Stimulated activated CD8-positive, alpha-beta memory T cell treated with anti-CD3 and anti-CD28 coated beads, Interleukin-4, amount 100 ng/mL, for 24 hours (primary cell): ENCODE measurements around the gene RNF44.

ENCODE experiments used
- DNase-seq: peaks from one replicate; pipeline ENCODE4 v3.0.0-alpha.2; 2020; ENCODE audit warnings: low read depth

RNF44 gene

GRCh38 chr5:176536902-176537553 is at the start of gene RNF44:
Gene RNF44, minus strand, starts transcription at chr5:176537402. Its CDS starts 4,930 bp downstream, at chr5:176532472.
- DNase-seq = peak; percentile 99

DNA sequence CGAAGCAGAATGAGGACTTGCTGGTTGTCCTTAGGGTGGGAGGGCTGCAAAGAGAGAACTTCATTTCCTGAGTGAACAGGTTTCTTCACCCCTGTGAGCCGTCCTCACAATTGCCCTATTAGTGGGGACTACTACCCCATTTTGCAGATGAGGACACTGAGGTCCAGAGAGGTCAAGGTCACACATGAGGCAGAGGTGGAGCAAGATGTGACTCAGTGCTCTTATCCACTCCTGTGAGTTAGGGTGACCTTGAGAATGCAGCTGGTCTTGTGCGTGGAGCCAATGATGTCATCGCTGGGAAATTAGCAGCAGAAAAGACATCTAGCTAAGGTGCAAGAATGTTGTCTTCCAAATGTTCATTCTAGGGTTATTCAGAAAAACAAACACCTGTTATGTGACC is 45.9 kb upstream of the RNF44 start:
- DNase-seq = no peak

- no peak for DNase-seq
Measured at GRCh38 chr5:176581361-176581760, 44.2 kb upstream of the RNF44 start.

- no peak for DNase-seq
Measured at GRCh38 chr5:176579323-176579722, 42.1 kb upstream of the RNF44 start.

DNA sequence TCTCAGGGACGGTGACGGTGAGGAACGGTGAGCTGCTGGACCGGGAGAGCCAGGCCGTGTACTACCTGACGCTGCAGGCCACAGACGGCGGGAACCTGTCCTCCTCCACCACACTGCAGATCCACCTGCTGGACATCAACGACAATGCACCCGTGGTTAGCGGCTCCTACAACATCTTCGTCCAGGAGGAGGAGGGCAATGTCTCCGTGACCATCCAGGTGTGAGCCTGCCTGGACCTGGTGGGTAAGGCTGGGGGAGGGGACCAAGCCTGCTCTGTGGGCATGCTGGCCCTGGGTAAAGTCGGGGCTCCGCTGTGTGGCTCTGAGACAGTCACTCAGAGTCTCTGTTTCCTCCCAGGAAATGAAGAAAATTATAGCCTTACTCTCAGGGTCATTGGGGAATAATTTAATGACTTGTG is 41.2 kb upstream of the RNF44 start:
- DNase-seq = no peak

DNA sequence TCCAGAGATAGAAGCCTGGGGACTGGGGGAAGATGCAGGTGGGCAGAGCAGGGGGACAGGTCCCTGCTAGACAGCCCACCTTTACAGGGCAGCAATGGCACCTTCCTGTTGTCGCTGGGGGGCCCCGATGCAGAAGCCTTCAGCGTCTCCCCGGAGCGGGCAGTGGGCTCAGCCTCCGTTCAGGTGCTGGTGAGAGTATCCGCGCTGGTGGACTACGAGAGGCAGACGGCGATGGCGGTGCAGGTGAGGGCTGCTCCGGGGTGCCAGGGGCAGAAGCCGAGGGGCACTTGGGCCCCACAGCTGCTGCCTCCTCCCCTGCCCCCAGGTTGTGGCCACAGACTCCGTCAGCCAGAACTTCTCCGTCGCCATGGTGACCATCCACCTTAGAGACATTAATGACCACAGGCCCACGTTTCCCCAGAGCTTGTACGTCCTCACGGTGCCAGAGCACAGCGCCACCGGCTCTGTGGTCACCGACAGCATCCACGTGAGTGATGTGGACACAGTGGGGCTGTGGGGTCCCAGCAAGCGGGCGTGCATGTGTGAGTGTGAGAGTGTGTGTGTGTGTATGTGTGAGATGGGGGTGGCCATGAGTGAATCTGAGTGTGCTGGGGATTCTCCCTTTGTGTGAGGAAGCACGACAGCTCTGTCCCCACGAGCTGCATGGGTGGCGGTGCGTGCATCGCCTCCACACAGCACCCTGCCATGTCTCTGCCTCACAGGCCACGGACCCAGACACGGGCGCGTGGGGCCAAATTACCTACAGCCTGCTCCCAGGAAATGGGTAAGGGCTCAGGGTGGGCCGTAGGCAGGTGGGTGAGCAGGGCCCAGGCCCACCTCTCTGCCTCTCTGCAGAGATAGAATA is 40.3 kb upstream of the RNF44 start:
- no peak for DNase-seq

- no peak for DNase-seq
Measured at GRCh38 chr5:176575488-176576422, 38.6 kb upstream of the RNF44 start.

GRCh38 chr5:176575066-176575465 is 37.9 kb upstream of the RNF44 start:
- no peak for DNase-seq

- no peak for DNase-seq
Measured at GRCh38 chr5:176574297-176574591, 37.0 kb upstream of the RNF44 start.

DNA sequence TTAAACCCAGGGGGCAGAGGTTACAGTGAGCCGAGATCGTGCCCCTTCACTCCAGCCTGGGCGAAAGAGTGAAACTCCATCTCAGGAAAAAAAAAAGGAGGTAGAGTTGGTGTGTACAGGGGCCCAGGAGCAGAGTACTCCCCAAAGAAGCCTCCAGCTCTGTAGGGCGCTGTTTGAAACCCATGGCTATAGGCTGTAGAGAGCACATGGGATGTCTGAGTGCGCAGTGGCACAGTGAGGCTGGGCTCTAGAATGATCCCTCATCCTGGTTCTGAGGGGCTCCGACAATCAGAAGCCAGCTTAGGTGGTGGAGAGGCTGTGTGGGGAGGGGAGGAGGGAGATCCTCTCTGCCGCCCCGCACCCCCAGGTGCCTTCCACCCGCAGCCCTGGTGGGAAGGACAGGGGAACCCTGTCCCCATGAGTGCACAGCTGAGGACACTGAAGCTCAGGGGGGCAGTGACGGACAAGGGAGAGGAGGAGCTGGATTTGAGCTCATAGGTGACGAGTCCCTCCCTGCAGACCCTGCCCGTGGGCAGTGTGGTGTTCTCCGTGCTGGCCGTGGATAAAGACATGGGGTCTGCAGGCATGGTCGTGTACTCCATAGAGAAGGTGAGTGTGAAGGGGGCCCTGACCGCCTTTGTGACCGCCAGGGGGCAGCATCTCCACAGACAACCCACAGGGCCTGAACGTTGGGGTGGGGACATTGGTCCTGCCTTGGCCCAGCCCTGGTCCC is 36.5 kb upstream of the RNF44 start:
- peak; percentile 70 for DNase-seq

- no peak for DNase-seq
Measured at GRCh38 chr5:176570044-176570443, 32.8 kb upstream of the RNF44 start.

GRCh38 chr5:176568657-176569056 is 31.5 kb upstream of the RNF44 start:
- no peak for DNase-seq

DNA sequence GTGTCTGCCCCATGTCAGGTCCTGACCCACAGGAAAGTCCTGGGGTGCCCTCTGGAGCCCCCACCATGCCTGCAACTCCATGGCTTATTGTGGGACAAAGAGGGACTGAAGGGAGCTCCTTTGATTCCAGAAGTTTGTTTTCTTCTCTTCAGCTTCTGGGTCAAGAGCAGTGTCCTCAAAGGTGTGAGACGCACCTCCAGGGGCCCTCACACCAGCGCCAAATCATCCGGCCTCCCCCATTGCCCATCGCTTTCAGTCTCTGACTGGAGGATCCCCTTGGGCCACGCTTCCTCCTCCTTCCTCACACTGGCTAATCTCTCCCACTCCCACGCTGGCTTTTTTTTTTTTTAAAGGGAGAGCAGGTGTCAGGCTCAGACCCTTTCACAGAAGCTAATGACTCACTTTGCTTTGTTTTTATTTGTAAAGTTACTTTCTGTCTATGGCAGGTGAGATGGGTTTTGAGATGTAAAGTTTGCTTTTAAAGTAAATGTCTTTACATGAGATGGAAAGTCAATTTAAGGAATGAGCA is 28.6 kb upstream of the RNF44 start:
- DNase-seq = no peak

DNA sequence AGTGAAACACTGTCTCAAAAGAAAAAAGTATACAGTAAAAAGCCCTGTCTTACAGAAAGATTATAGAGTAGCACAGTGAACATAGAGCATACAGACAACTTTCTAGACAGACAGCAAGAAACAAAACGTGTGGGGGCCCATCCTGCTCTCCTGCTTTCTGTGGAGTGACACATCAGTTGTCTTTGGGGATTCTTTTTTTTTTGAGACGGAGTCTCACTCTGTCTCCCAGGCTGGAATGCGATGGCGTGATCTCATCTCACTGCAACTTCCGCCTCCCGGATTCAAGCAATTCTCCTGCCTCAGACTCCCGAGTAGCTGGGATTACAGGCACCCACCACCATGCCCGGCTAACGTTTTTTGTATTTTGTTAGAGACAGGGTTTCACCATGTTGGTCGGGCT is 26.8 kb upstream of the RNF44 start:
- DNase-seq = no peak

GRCh38 chr5:176562189-176562588 is 25.0 kb upstream of the RNF44 start:
- no peak for DNase-seq

GRCh38 chr5:176561259-176561658 is 24.1 kb upstream of the RNF44 start:
- no peak for DNase-seq

- no peak for DNase-seq
Measured at GRCh38 chr5:176560364-176560763, 23.2 kb upstream of the RNF44 start.

DNA sequence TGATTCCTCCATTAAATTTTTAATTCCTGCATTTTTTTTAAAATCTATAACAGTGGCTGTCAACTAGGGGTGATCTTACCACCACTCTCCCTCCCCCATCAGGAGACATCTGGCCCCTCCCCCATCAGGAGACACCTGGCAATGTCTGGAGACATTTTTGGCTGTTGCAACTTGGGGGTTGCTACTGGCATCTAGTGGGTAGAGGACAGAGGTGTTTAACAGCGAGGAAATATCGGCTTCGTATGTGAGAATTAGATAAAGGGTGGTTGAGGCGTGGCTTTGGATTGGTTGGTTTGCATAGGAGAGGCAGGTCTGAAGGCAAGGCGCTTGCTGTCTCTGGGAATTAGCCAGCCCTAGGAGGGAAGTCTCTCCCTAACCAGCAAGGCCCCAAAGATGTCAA is 22.5 kb upstream of the RNF44 start:
- DNase-seq = no peak

- DNase-seq = no peak
Measured at GRCh38 chr5:176557846-176558245, 20.6 kb upstream of the RNF44 start.

DNA sequence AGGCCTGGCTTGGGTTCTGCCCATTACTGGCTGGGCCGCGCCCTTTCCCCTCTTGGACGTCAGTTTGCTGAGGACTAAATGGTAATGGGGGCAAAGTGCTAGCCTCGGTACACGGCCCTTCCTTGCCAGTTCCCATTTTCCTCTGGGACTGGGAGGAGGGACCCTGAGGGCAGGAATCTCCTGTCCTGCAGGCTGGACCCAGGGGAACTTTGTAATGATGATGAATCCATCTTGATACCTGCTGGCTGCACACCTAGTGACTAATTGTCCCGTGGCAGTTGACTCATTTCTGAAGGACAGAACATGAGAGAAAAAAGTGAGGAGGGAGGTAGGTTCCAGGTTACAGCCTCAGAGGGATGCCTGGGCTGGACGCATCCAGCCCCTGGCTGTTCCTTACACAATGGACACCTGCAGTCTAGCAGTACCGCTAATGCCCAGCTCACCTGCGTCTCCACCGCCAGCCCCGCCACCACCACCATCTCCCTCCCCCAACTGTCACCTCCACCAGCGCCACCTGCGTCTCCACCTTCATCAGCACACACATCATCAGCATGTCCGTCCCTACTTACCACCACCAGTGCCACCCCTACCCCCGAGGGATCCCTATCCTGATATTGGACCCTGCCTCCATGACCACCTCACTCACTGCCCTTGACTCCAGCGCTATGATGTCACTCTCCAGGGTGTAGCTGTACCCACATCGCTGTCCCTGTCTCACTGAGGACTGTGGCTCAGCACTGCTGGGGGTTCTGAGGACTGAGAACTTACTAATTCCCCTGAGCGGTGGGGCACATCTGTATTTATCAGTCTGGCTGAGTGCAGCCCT is 16.3 kb upstream of the RNF44 start:
- DNase-seq = no peak
